HCT116 (cell line): ENCODE data around the gene CCDC40. TPM values are rescaled to one million over a fixed set of nuclear protein-coding genes. Genes with fewer than 3 reads are reported as not detected.

Experiments
- ATAC-seq: fragments of 200-7000 bp; cut with Tn5 transposase; 2 replicates; pipeline ENCODE4 v1.9.1; 2020; ENCODE audit warnings: mild to moderate bottlenecking, moderate library complexity
- BruUV-seq: library from RNA; stranded (reverse); fragments of 400-500 nt; replicated peaks from 2 replicates; lab custom pipeline; 2021; lab: Mats Ljungman, UMichigan
- CTCF ChIA-PET: fragments of 300-600 bp; sonication (Branson Sonifier 250); formaldehyde crosslinking; loops from one replicate; lab custom pipeline; 2021; ENCODE audit warnings: antibody characterized with exemption; lab: Charles Lee
- POLR2A ChIA-PET: fragments of 300-600, 350-600 bp; sonication (Branson Sonifier 250); formaldehyde crosslinking; loops from one replicate; lab custom pipeline; 2021; ENCODE audit warnings: antibody characterized with exemption; lab: Charles Lee
- RAD21 ChIA-PET, 2 experiments: fragments of 300-600 bp; sonication (Branson Sonifier 250); formaldehyde crosslinking; loops; one replicate each; lab custom pipeline; 2023; ENCODE audit warnings: low total read pairs in 2 of 2; ENCODE audit not compliant: uncharacterized antibody in 2 of 2, unreplicated experiment in 2 of 2, low non-redundant PET in 1 of 2; lab: Charles Lee
- DNase-seq: peaks from one replicate; pipeline ENCODE4 v3.0.0-alpha.2; 2010; ENCODE audit warnings: low read depth, low spot score
- H2AFZ ChIP-seq: fragments of 200-600 bp; shearing (Covaris generic), sonication (generic); 2 replicates; pipeline ENCODE4 v1.6.1; 2017; ENCODE audit warnings: low read depth, mixed run types, mixed read lengths, antibody characterized with exemption, low read length; ENCODE audit not compliant: poor library complexity, severe bottlenecking
- H3K27ac ChIP-seq: 2 replicates; pipeline ENCODE4 v1.5.1; 2012; ENCODE audit warnings: low read depth, low read length
- H3K27me3 ChIP-seq: fragments of 200-600 bp; sonication (generic); 2 replicates; pipeline ENCODE4 v1.6.1; 2016; ENCODE audit warnings: mixed run types, low read length, mixed read lengths; ENCODE audit not compliant: insufficient read depth
- H3K36me3 ChIP-seq, 2 experiments: fragments of 200-500 bp in 1 of 2; fragments of 200-600 bp in 1 of 2; sonication (Bioruptor generic) in 1 of 2; sonication (generic) in 1 of 2; 2 replicates each; pipeline versions ENCODE4 v1.5.1 to v1.6.1; 2014 to 2016; ENCODE audit warnings: low read length in 2 of 2, inconsistent platforms in 1 of 2, mixed read lengths in 1 of 2, mixed run types in 1 of 2; ENCODE audit not compliant: insufficient read depth in 2 of 2, control insufficient read depth in 1 of 2
- H3K4me1 ChIP-seq, 2 experiments: fragments of 200-600 bp in 1 of 2; sonication (generic) in 1 of 2; 2 replicates each; pipeline versions ENCODE4 v1.5.1 to v1.6.1; 2012 to 2017; ENCODE audit warnings: low read length in 2 of 2, inconsistent platforms in 1 of 2, mild to moderate bottlenecking in 1 of 2, mixed read lengths in 1 of 2, mixed run types in 1 of 2, moderate library complexity in 1 of 2; ENCODE audit not compliant: insufficient read depth in 2 of 2, control insufficient read depth in 1 of 2
- H3K4me2 ChIP-seq: fragments of 200-600 bp; sonication (generic); 2 replicates; pipeline ENCODE4 v1.6.1; 2017; ENCODE audit warnings: mixed run types, low read length, mixed read lengths
- H3K4me3 ChIP-seq, 2 experiments: fragments of 200-600 bp in 1 of 2; sonication (generic) in 1 of 2; replicated peaks in 1 of 2; 2 replicates each; pipeline ENCODE4 v1.5.1; 2011 to 2016; ENCODE audit warnings: low read length in 2 of 2, control low read depth in 1 of 2, low read depth in 1 of 2, mild to moderate bottlenecking in 1 of 2, mixed read lengths in 1 of 2, mixed run types in 1 of 2
- H3K79me2 ChIP-seq: fragments of 200-600 bp; sonication (generic); 2 replicates; pipeline ENCODE4 v1.6.1; 2017; ENCODE audit warnings: mild to moderate bottlenecking, mixed run types, low read length, moderate library complexity, mixed read lengths; ENCODE audit not compliant: insufficient read depth
- H3K9ac ChIP-seq: fragments of 200-600 bp; sonication (generic); 2 replicates; pipeline ENCODE4 v1.6.1; 2016; ENCODE audit warnings: low read length, mixed read lengths
- H3K9me2 ChIP-seq: fragments of 200-600 bp; sonication (generic), shearing (Covaris generic); 2 replicates; pipeline ENCODE4 v1.6.1; 2017; ENCODE audit warnings: mixed run types, mild to moderate bottlenecking, moderate library complexity; ENCODE audit not compliant: insufficient read depth
- H3K9me3 ChIP-seq, 2 experiments: fragments of 200-500 bp in 1 of 2; fragments of 200-600 bp in 1 of 2; sonication (Bioruptor generic) in 1 of 2; sonication (generic) in 1 of 2; 2 replicates each; pipeline ENCODE4 v1.6.1; 2014 to 2017; ENCODE audit warnings: low read length in 2 of 2, mixed read lengths in 2 of 2, inconsistent platforms in 1 of 2, low read depth in 1 of 2, mild to moderate bottlenecking in 1 of 2, mixed run types in 1 of 2, moderate library complexity in 1 of 2; ENCODE audit not compliant: control insufficient read depth in 1 of 2, insufficient read depth in 1 of 2
- H4K20me1 ChIP-seq: fragments of 200-600 bp; sonication (generic), shearing (Covaris generic); 2 replicates; pipeline ENCODE4 v1.6.1; 2017; ENCODE audit warnings: mixed run types, mild to moderate bottlenecking, moderate library complexity; ENCODE audit not compliant: insufficient read depth
- CBX3 ChIP-seq: IDR thresholded peaks from 2 replicates; pipeline ENCODE4 v1.6.1; 2012; ENCODE audit warnings: low read depth
- CEBPB ChIP-seq: IDR thresholded peaks from 2 replicates; pipeline ENCODE4 v1.6.1; 2012; ENCODE audit warnings: low read depth
- EGR1 ChIP-seq: IDR thresholded peaks from 2 replicates; pipeline ENCODE4 v1.6.1; 2012; ENCODE audit warnings: low read depth
- ELF1 ChIP-seq: IDR thresholded peaks from 2 replicates; pipeline ENCODE4 v1.6.1; 2012; ENCODE audit warnings: low read depth, borderline replicate concordance
- EZH2 ChIP-seq: fragments of 200-600 bp; sonication (generic); IDR thresholded peaks from 2 replicates; pipeline ENCODE4 v1.6.1; 2017; ENCODE audit warnings: antibody characterized with exemption, mixed run types
- FOSL1 ChIP-seq: IDR thresholded peaks from 2 replicates; pipeline ENCODE4 v1.6.1; 2012; ENCODE audit warnings: low read depth
- JUND ChIP-seq: IDR thresholded peaks from 2 replicates; pipeline ENCODE4 v1.6.1; 2012
- POLR2AphosphoS5 ChIP-seq: IDR thresholded peaks from 2 replicates; pipeline ENCODE4 v1.6.1; 2011; ENCODE audit warnings: mild to moderate bottlenecking, low read depth, low read length, moderate library complexity
- RAD21 ChIP-seq: IDR thresholded peaks from 2 replicates; pipeline ENCODE4 v1.6.1; 2012; ENCODE audit warnings: low read depth, mild to moderate bottlenecking
- SP1 ChIP-seq: IDR thresholded peaks from 2 replicates; pipeline ENCODE4 v1.6.1; 2012; ENCODE audit warnings: low read depth
- ZFX ChIP-seq: fragments of 450-650 bp; IDR thresholded peaks from 2 replicates; pipeline ENCODE4 v1.6.1; 2017
- intact Hi-C: fragments of 100-400 bp; cut with micrococcal nuclease; formaldehyde crosslinking; loops from 2 replicates; pipeline ENCODE4 v1.10.0; 2022
- total RNA-seq: library from RNA; stranded (reverse); gene quantifications from one replicate; pipeline ENCODE4 v1.2.1, GENCODE V29; 2021; ENCODE audit not compliant: unreplicated experiment
- TF ChIP-seq, protein P1 (sequence below): IDR thresholded peaks from 2 replicates; pipeline ENCODE4 v1.6.1; 2012
- TF ChIP-seq, protein P2 (sequence below): IDR thresholded peaks from 2 replicates; pipeline ENCODE4 v1.6.1; 2012; ENCODE audit warnings: low read depth
- TF ChIP-seq, protein P3 (sequence below): IDR thresholded peaks from 2 replicates; pipeline ENCODE4 v1.6.1; 2012

Gene CCDC40
- total RNA-seq, 1 experiment from 2014 or later: 10.3 TPM

DNA sequence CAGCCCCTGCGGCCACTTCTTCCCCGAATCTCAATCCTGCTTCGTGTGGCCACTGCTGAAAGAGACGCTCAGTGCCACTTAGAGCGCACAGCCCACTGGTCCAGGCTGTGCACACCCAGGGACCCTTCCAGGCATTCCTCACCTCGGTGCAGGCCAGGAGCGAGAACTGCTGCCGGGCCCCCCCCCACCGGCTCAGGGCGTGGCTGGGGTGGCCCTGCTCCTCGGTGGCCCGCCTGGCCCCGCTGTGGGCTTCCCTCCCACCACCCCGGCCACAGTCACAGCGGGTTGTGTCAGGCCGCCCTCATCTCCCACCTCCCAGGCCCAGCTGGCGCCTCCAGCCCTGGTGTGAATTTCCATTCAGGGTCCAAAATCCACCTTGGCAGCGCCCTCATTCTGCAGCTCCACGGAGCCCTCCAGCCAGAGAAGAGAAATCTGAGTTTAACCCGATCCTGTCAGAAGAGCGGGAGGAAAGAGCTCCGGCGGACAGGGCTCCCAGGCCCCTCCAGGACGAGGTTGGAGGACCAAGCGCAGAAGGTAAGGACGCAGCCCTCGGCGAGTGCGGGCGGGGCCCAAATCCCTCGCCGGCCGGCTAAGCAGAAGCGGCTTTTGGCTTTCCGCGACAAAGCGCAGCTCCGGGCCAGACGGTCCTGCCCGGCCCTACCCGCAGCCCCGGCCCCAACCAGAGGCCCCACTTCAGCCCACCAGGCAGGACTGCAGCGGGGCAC is 12.8 kb upstream of the CCDC40 start:
- H3K9me2 ChIP-seq: no peaks in the 10 kb centered on the region
- CTCF ChIA-PET: interaction anchor here (1.6 kb wide), 1 partner anchor 15 kb away, joined by 5 read pairs; no protein-coding TSS in a partner anchor
- TF ChIP-seq EZH2 (no peak), JUND (no peak), RAD21 (no peak), ELF1 (no peak), SP1 (no peak), POLR2AphosphoS5 (no peak), ZFX (no peak), FOSL1 (no peak), CEBPB (no peak), EGR1 (no peak), CBX3 (no peak)
- TF ChIP-seq, protein P1, sequence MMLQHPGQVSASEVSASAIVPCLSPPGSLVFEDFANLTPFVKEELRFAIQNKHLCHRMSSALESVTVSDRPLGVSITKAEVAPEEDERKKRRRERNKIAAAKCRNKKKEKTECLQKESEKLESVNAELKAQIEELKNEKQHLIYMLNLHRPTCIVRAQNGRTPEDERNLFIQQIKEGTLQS: no peak
- TF ChIP-seq, protein P2, sequence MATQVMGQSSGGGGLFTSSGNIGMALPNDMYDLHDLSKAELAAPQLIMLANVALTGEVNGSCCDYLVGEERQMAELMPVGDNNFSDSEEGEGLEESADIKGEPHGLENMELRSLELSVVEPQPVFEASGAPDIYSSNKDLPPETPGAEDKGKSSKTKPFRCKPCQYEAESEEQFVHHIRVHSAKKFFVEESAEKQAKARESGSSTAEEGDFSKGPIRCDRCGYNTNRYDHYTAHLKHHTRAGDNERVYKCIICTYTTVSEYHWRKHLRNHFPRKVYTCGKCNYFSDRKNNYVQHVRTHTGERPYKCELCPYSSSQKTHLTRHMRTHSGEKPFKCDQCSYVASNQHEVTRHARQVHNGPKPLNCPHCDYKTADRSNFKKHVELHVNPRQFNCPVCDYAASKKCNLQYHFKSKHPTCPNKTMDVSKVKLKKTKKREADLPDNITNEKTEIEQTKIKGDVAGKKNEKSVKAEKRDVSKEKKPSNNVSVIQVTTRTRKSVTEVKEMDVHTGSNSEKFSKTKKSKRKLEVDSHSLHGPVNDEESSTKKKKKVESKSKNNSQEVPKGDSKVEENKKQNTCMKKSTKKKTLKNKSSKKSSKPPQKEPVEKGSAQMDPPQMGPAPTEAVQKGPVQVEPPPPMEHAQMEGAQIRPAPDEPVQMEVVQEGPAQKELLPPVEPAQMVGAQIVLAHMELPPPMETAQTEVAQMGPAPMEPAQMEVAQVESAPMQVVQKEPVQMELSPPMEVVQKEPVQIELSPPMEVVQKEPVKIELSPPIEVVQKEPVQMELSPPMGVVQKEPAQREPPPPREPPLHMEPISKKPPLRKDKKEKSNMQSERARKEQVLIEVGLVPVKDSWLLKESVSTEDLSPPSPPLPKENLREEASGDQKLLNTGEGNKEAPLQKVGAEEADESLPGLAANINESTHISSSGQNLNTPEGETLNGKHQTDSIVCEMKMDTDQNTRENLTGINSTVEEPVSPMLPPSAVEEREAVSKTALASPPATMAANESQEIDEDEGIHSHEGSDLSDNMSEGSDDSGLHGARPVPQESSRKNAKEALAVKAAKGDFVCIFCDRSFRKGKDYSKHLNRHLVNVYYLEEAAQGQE: no peak
- TF ChIP-seq, protein P3, sequence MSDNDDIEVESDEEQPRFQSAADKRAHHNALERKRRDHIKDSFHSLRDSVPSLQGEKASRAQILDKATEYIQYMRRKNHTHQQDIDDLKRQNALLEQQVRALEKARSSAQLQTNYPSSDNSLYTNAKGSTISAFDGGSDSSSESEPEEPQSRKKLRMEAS: no peak
- DNase-seq: no peak
- H3K4me2 ChIP-seq: no peak overlapping the region
- no peak overlapping the region for H3K27ac ChIP-seq
- H3K9me3 ChIP-seq: no peaks in the 10 kb centered on the region
- POLR2A ChIA-PET: no interaction called here
- H3K36me3 ChIP-seq: no peaks in the 10 kb centered on the region
- no TSS peak for BruUV-seq
- no peaks in the 10 kb centered on the region for H3K4me1 ChIP-seq
- no peak overlapping the region for H3K4me3 ChIP-seq
- RAD21 ChIA-PET: no interaction called here
- no peak overlapping the region for H3K9ac ChIP-seq
- no peaks in the 10 kb centered on the region for H4K20me1 ChIP-seq
- intact Hi-C loops: no loop called here
- H2AFZ ChIP-seq: no peak overlapping the region
- H3K27me3 ChIP-seq: no peaks in the 10 kb centered on the region
- no peak for ATAC-seq
- H3K79me2 ChIP-seq: peaks cover 5% of the 10 kb centered on the region; the same call in 1 of the 2 replicates
